WTC11 (cell line): Measurements from ENCODE around the gene MRPS18A. TPM values are rescaled to one million over a fixed set of nuclear protein-coding genes. Genes with fewer than 3 reads are reported as not detected.
A peak's percentile ranks its signal among the peaks of the same experiment; 100 is the strongest.

Experiments used
- ATAC-seq: fragments of 200-7000 bp; cut with Tn5 transposase; 2 replicates; pipeline ENCODE4 v1.10.0; 2021; ENCODE audit warnings: mild to moderate bottlenecking, moderate library complexity
- CTCF ChIA-PET: fragments of 300-600 bp; sonication (Branson Sonifier 250); formaldehyde crosslinking; loops from one replicate; lab custom pipeline; 2021; ENCODE audit warnings: antibody characterized with exemption; lab: Charles Lee
- POLR2A ChIA-PET: fragments of 350-600 bp; sonication (Branson Sonifier 250); formaldehyde crosslinking; loops from one replicate; lab custom pipeline; 2021; ENCODE audit warnings: antibody characterized with exemption; lab: Charles Lee
- DNase-seq: peaks from one replicate; pipeline ENCODE4 v3.0.0; 2021; ENCODE audit warnings: low spot score
- H3K27ac Mint-ChIP-seq: 2 replicates; pipeline ENCODE4 v1.8.0; 2021; ENCODE audit warnings: mixed read lengths
- H3K27me3 Mint-ChIP-seq: 2 replicates; pipeline ENCODE4 v1.8.0; 2021; ENCODE audit warnings: low read depth, mild to moderate bottlenecking, moderate library complexity, mixed read lengths
- H3K36me3 Mint-ChIP-seq: 2 replicates; pipeline ENCODE4 v1.8.0; 2021; ENCODE audit warnings: mixed read lengths
- H3K4me1 Mint-ChIP-seq: 2 replicates; pipeline ENCODE4 v1.8.0; 2022; ENCODE audit warnings: mixed read lengths
- H3K4me3 Mint-ChIP-seq: 2 replicates; pipeline ENCODE4 v1.8.0; 2021; ENCODE audit warnings: mild to moderate bottlenecking, moderate library complexity, mixed read lengths
- H3K9me3 Mint-ChIP-seq: 2 replicates; pipeline ENCODE4 v1.8.0; 2021; ENCODE audit warnings: mixed read lengths
- CREM ChIP-seq: sonication (generic); formaldehyde crosslinking; IDR thresholded peaks from 2 replicates; pipeline ENCODE4 v1.8.1; 2022; ENCODE audit warnings: mild to moderate bottlenecking, missing genetic modification reagents, moderate library complexity
- ETV6 ChIP-seq: sonication (generic); formaldehyde crosslinking; IDR thresholded peaks from 2 replicates; pipeline ENCODE4 v1.8.1; 2022; ENCODE audit warnings: mild to moderate bottlenecking, missing genetic modification reagents
- FOXJ3 ChIP-seq: sonication (generic); formaldehyde crosslinking; IDR thresholded peaks from 2 replicates; pipeline ENCODE4 v1.9.0; 2021; ENCODE audit warnings: missing genetic modification reagents, mild to moderate bottlenecking, borderline replicate concordance
- GABPB1 ChIP-seq: sonication (generic); formaldehyde crosslinking; IDR thresholded peaks from 2 replicates; pipeline ENCODE4 v1.8.1; 2023; ENCODE audit warnings: mild to moderate bottlenecking, missing genetic modification reagents
- JAZF1 ChIP-seq: fragments of 250-450 bp; sonication (Bioruptor Pico); IDR thresholded peaks from 2 replicates; pipeline ENCODE4 v1.9.0; 2021; ENCODE audit warnings: moderate library complexity, mild to moderate bottlenecking, inconsistent platforms
- NFATC4 ChIP-seq: fragments of 250-450 bp; sonication (Bioruptor Pico); IDR thresholded peaks from 2 replicates; pipeline ENCODE4 v1.9.0; 2021; ENCODE audit warnings: mild to moderate bottlenecking
- OVOL2 ChIP-seq: fragments of 250-450 bp; sonication (Bioruptor Pico); IDR thresholded peaks from 2 replicates; pipeline ENCODE4 v1.9.0; 2021; ENCODE audit warnings: mild to moderate bottlenecking, borderline replicate concordance
- SMAD4 ChIP-seq: sonication (generic); formaldehyde crosslinking; IDR thresholded peaks from 2 replicates; pipeline ENCODE4 v1.8.0; 2022; ENCODE audit warnings: mild to moderate bottlenecking, missing genetic modification reagents
- TP53 ChIP-seq: sonication (generic); formaldehyde crosslinking; IDR thresholded peaks from 2 replicates; pipeline ENCODE4 v1.8.1; 2023; ENCODE audit warnings: mild to moderate bottlenecking, missing genetic modification reagents
- ZBTB21 ChIP-seq: sonication (generic); formaldehyde crosslinking; IDR thresholded peaks from 2 replicates; pipeline ENCODE4 v1.8.1; 2023; ENCODE audit warnings: mild to moderate bottlenecking, missing genetic modification reagents, borderline replicate concordance
- total RNA-seq: library from RNA; stranded (reverse); gene quantifications from 3 replicates; pipeline ENCODE4 v1.2.3, GENCODE V29; 2021
- TF ChIP-seq, protein P1 (sequence below): fragments of 200-600 bp; IDR thresholded peaks from 2 replicates; pipeline ENCODE4 v1.8.0; 2022; ENCODE audit warnings: antibody characterized with exemption
- TF ChIP-seq, protein P2 (sequence below): sonication (generic); formaldehyde crosslinking; IDR thresholded peaks from 2 replicates; pipeline ENCODE4 v1.8.1; 2023; ENCODE audit warnings: mild to moderate bottlenecking, missing genetic modification reagents, moderate library complexity
- TF ChIP-seq, protein P3 (sequence below): sonication (generic); formaldehyde crosslinking; IDR thresholded peaks from 2 replicates; pipeline ENCODE4 v1.8.0; 2022; ENCODE audit warnings: mild to moderate bottlenecking, missing genetic modification reagents
- TF ChIP-seq, protein P4 (sequence below): sonication (generic); formaldehyde crosslinking; conservative IDR thresholded peaks from 2 replicates; pipeline ENCODE4 v1.8.1; 2022; ENCODE audit warnings: mild to moderate bottlenecking, missing genetic modification reagents
- TF ChIP-seq, protein P5 (sequence below): sonication (generic); formaldehyde crosslinking; IDR thresholded peaks from 2 replicates; pipeline ENCODE4 v1.8.1; 2022; ENCODE audit warnings: low read depth, missing genetic modification reagents, borderline replicate concordance
- TF ChIP-seq, protein P6 (sequence below): sonication (generic); formaldehyde crosslinking; IDR thresholded peaks from 2 replicates; pipeline ENCODE4 v1.8.1; 2022; ENCODE audit warnings: missing genetic modification reagents, borderline replicate concordance
- TF ChIP-seq, protein P7 (sequence below): fragments of 250-450 bp; sonication (Bioruptor Pico); IDR thresholded peaks from 2 replicates; pipeline ENCODE4 v2.1.2; 2022; ENCODE audit warnings: mild to moderate bottlenecking, moderate library complexity

MRPS18A gene
- total RNA-seq, 1 experiment from 2014 or later: 61.6 TPM

DNA sequence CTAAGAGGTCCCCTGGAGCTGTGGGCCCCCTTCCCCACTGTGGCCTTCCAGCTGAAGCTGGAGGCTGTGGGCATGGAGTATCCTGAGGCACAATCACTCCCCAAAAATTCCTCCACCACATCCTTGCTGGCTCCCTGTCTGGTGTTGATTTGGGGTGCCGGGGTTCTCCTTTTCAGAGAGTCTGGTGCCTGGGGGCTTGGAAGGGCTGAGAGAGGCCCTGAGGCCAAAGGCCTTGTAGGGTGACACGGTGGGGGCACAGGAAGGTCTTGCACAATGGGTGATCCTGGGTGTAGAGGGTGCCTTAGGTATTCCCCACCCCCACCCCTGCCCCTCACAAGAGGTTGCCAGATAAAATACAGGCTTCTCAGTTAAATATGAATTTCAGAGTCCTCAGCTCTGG lies 49.3 kb upstream of the MRPS18A start:
- H3K9me3 Mint-ChIP-seq: peaks cover 11% of the 10 kb centered on the region
- H3K27me3 Mint-ChIP-seq: no peaks in the 10 kb centered on the region
- ChIA-PET CTCF (interaction anchor here (0.6 to 2.2 kb wide), 3 partner anchors 33 to 103 kb away, joined by 3 to 11 read pairs (median 10); partner anchors contain the start of gene VEGFA), POLR2A (no interaction called here)
- ATAC-seq (no peak), DNase-seq (no peak)
- H3K4me3 Mint-ChIP-seq: no peak overlapping the region
- no peak overlapping the region for H3K27ac Mint-ChIP-seq
- no peaks in the 10 kb centered on the region for H3K36me3 Mint-ChIP-seq
- peaks cover 20% of the 10 kb centered on the region for H3K4me1 Mint-ChIP-seq
- TF ChIP-seq TP53: no peak
- no peak for TF ChIP-seq OVOL2 (CRISPR knock-in tag)
- TF ChIP-seq, protein P1, sequence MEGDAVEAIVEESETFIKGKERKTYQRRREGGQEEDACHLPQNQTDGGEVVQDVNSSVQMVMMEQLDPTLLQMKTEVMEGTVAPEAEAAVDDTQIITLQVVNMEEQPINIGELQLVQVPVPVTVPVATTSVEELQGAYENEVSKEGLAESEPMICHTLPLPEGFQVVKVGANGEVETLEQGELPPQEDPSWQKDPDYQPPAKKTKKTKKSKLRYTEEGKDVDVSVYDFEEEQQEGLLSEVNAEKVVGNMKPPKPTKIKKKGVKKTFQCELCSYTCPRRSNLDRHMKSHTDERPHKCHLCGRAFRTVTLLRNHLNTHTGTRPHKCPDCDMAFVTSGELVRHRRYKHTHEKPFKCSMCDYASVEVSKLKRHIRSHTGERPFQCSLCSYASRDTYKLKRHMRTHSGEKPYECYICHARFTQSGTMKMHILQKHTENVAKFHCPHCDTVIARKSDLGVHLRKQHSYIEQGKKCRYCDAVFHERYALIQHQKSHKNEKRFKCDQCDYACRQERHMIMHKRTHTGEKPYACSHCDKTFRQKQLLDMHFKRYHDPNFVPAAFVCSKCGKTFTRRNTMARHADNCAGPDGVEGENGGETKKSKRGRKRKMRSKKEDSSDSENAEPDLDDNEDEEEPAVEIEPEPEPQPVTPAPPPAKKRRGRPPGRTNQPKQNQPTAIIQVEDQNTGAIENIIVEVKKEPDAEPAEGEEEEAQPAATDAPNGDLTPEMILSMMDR: no peak
- no peak for TF ChIP-seq JAZF1 (CRISPR knock-in tag)
- TF ChIP-seq, protein P2, sequence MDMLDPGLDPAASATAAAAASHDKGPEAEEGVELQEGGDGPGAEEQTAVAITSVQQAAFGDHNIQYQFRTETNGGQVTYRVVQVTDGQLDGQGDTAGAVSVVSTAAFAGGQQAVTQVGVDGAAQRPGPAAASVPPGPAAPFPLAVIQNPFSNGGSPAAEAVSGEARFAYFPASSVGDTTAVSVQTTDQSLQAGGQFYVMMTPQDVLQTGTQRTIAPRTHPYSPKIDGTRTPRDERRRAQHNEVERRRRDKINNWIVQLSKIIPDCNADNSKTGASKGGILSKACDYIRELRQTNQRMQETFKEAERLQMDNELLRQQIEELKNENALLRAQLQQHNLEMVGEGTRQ (CRISPR knock-in tag): no peak
- TF ChIP-seq, protein P3, sequence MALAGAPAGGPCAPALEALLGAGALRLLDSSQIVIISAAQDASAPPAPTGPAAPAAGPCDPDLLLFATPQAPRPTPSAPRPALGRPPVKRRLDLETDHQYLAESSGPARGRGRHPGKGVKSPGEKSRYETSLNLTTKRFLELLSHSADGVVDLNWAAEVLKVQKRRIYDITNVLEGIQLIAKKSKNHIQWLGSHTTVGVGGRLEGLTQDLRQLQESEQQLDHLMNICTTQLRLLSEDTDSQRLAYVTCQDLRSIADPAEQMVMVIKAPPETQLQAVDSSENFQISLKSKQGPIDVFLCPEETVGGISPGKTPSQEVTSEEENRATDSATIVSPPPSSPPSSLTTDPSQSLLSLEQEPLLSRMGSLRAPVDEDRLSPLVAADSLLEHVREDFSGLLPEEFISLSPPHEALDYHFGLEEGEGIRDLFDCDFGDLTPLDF (CRISPR knock-in tag): no peak
- TF ChIP-seq ETV6: no peak
- no peak for TF ChIP-seq SMAD4 (CRISPR knock-in tag)
- TF ChIP-seq, protein P4, sequence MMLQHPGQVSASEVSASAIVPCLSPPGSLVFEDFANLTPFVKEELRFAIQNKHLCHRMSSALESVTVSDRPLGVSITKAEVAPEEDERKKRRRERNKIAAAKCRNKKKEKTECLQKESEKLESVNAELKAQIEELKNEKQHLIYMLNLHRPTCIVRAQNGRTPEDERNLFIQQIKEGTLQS (CRISPR knock-in tag): no peak
- no peak for TF ChIP-seq FOXJ3

DNA sequence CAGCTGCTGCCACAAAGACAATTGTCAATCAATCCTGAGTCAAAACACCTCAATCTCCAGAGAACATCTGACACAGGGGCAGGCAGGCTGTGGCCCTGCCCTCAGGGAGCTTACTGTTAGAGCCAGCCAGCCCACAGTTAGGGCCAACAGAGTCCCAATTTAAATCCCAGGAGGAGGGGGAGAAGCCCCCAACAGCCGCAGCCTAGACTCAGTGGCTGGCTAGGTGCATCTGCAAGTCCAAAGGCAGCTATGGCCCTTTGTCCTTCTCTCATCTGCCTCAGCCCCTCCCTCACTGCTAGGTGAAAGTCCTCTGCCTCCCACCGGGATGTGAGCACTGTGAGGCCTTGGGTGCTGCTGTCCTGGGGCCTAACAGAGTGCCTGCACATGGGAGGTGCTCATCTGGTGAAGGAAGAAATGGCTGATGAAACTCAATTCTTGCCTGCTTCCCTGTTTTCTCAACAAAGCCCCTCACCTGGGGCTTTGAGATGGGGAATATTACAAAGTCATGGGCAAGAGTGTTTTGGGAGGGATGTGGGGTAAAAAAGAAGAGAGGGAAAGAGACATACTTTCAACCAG lies 48.7 kb upstream of the MRPS18A start:
- CTCF ChIA-PET: interaction anchor here (1.0 to 2.2 kb wide), 2 partner anchors 38 to 69 kb away, joined by 4 to 10 read pairs; no protein-coding TSS in a partner anchor
- peaks cover 20% of the 10 kb centered on the region for H3K4me1 Mint-ChIP-seq
- DNase-seq (no peak), ATAC-seq (no peak)
- H3K9me3 Mint-ChIP-seq: peaks cover 17% of the 10 kb centered on the region
- no peak for TF ChIP-seq NFATC4
- TF ChIP-seq GABPB1 (CRISPR knock-in tag): peak; percentile 65; the same call in 1 of the 2 replicates
- POLR2A ChIA-PET: no interaction called here
- H3K4me3 Mint-ChIP-seq: no peak overlapping the region
- H3K27me3 Mint-ChIP-seq: no peaks in the 10 kb centered on the region
- peak overlapping the region; percentile 39 for H3K27ac Mint-ChIP-seq
- H3K36me3 Mint-ChIP-seq: peaks cover 2% of the 10 kb centered on the region; the same call in 1 of the 2 replicates

DNA sequence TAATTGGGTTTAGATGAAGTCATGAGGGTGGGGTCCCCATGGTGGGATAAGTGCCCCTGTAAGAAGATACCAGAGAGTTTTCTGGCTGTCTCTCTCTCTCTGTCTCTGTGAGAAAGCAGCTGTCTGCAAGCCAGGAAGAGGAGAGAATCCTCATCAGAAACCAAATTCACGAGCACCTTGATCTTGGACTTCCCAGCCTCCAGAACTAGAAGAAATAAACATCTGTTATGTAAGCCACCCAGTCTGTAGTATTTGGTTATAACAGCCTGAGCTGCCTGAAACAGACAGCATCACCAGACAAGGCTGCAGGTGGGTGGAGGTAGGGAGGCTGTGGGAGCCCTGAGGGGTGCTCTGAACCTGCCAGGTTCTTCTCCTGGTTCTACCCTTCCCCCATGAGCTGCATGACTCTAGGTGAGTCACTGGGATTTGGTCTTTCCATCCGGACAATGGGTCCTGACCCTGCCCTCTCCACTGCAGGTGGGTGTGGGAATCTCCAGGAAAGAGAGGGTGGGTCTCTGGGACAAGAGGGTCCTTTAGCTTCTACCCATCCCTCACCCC lies 48.1 kb upstream of the MRPS18A start:
- Mint-ChIP-seq H3K36me3 (peaks cover 7% of the 10 kb centered on the region; the same call in 1 of the 2 replicates), H3K4me3 (no peak overlapping the region), H3K27me3 (no peaks in the 10 kb centered on the region; the same call in 1 of the 2 replicates), H3K27ac (no peak overlapping the region), H3K9me3 (peaks cover 23% of the 10 kb centered on the region), H3K4me1 (peaks cover 20% of the 10 kb centered on the region)
- ATAC-seq (no peak), DNase-seq (no peak)
- ChIA-PET CTCF (interaction anchor here (1.0 kb wide), 1 partner anchor 68 kb away, joined by 4 read pairs; no protein-coding TSS in a partner anchor), POLR2A (no interaction called here)
- TF ChIP-seq CREM (CRISPR knock-in tag) (no peak), JAZF1 (CRISPR knock-in tag) (no peak), ZBTB21 (CRISPR knock-in tag) (no peak)
- TF ChIP-seq, protein P5, sequence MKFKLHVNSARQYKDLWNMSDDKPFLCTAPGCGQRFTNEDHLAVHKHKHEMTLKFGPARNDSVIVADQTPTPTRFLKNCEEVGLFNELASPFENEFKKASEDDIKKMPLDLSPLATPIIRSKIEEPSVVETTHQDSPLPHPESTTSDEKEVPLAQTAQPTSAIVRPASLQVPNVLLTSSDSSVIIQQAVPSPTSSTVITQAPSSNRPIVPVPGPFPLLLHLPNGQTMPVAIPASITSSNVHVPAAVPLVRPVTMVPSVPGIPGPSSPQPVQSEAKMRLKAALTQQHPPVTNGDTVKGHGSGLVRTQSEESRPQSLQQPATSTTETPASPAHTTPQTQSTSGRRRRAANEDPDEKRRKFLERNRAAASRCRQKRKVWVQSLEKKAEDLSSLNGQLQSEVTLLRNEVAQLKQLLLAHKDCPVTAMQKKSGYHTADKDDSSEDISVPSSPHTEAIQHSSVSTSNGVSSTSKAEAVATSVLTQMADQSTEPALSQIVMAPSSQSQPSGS (CRISPR knock-in tag): no peak
- TF ChIP-seq, protein P6, sequence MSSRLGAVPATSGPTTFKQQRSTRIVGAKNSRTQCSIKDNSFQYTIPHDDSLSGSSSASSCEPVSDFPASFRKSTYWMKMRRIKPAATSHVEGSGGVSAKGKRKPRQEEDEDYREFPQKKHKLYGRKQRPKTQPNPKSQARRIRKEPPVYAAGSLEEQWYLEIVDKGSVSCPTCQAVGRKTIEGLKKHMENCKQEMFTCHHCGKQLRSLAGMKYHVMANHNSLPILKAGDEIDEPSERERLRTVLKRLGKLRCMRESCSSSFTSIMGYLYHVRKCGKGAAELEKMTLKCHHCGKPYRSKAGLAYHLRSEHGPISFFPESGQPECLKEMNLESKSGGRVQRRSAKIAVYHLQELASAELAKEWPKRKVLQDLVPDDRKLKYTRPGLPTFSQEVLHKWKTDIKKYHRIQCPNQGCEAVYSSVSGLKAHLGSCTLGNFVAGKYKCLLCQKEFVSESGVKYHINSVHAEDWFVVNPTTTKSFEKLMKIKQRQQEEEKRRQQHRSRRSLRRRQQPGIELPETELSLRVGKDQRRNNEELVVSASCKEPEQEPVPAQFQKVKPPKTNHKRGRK: no peak
- TF ChIP-seq, protein P7, sequence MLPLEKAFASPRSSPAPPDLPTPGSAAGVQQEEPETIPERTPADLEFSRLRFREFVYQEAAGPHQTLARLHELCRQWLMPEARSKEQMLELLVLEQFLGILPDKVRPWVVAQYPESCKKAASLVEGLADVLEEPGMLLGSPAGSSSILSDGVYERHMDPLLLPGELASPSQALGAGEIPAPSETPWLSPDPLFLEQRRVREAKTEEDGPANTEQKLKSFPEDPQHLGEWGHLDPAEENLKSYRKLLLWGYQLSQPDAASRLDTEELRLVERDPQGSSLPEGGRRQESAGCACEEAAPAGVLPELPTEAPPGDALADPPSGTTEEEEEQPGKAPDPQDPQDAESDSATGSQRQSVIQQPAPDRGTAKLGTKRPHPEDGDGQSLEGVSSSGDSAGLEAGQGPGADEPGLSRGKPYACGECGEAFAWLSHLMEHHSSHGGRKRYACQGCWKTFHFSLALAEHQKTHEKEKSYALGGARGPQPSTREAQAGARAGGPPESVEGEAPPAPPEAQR (CRISPR knock-in tag): no peak
- TF ChIP-seq, protein P1: no peak
